C4-2B (cell line): ENCODE data around the gene RTN4R.

Source experiments
- ZFX ChIP-seq: fragments of 450-650 bp; IDR thresholded peaks from 2 replicates; pipeline ENCODE4 v1.6.1; 2017
- TF ChIP-seq, protein P1 (sequence below): fragments of 450-650 bp; conservative IDR thresholded peaks from 2 replicates; pipeline ENCODE4 v1.5.1; 2017; ENCODE audit warnings: mild to moderate bottlenecking

DNA sequence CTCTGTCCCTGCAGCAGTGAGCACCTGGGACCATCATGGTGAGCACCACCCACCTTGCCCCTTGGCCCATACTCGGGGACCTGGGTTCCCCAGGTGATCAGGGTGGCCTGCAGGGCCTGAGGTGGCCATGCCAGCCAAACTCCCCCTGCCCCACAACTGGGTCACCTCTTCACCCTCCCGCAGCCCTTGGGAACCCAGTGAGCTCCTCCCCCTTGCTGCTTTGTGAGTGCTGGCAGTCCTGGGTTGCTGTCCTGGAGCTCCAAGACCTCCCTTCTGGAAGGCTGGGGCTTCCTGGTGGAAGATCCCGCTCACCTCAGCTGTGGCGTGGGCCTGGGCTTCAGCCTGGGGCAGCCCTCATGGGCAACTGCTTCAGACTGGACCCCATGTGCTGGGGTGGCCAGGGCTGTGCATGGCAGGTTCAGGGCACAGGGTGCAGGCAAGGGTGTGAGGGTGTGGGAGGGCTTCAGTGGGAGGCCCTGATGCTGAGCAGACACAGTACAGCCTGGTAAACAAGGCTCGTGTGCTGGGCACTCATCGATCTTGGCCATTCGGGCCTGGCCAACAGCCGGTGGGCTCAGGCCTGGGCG lies 57.6 kb downstream of the RTN4R start:
- TF ChIP-seq, protein P1, sequence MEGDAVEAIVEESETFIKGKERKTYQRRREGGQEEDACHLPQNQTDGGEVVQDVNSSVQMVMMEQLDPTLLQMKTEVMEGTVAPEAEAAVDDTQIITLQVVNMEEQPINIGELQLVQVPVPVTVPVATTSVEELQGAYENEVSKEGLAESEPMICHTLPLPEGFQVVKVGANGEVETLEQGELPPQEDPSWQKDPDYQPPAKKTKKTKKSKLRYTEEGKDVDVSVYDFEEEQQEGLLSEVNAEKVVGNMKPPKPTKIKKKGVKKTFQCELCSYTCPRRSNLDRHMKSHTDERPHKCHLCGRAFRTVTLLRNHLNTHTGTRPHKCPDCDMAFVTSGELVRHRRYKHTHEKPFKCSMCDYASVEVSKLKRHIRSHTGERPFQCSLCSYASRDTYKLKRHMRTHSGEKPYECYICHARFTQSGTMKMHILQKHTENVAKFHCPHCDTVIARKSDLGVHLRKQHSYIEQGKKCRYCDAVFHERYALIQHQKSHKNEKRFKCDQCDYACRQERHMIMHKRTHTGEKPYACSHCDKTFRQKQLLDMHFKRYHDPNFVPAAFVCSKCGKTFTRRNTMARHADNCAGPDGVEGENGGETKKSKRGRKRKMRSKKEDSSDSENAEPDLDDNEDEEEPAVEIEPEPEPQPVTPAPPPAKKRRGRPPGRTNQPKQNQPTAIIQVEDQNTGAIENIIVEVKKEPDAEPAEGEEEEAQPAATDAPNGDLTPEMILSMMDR, result no peak
- no peak for TF ChIP-seq ZFX
